Panc1 (cell line): ENCODE data around the gene AEBP1. TPM values are rescaled to one million over a fixed set of nuclear protein-coding genes. Genes with fewer than 3 reads are reported as not detected.

Source experiments
- ATAC-seq: fragments of 200-7000 bp; cut with Tn5 transposase; 2 replicates; pipeline ENCODE4 v1.9.1; 2020; ENCODE audit warnings: mild to moderate bottlenecking, moderate library complexity
- BruUV-seq: library from RNA; stranded (reverse); fragments of 400-500 nt; replicated peaks from 2 replicates; lab custom pipeline; 2021; lab: Mats Ljungman, UMichigan
- CTCF ChIA-PET: fragments of 300-600 bp; sonication (Branson Sonifier 250); formaldehyde crosslinking; loops from one replicate; lab custom pipeline; 2022; ENCODE audit warnings: antibody characterized with exemption; lab: Charles Lee
- POLR2A ChIA-PET: fragments of 300-600 bp; sonication (Branson Sonifier 250); formaldehyde crosslinking; loops from one replicate; lab custom pipeline; 2022; ENCODE audit warnings: antibody characterized with exemption; lab: Charles Lee
- DNase-seq: peaks from one replicate; pipeline ENCODE4 v3.0.0-alpha.2; 2010; ENCODE audit warnings: low read depth, low spot score
- H3K27ac ChIP-seq: 2 replicates; pipeline ENCODE4 v1.5.1; 2011; ENCODE audit warnings: mild to moderate bottlenecking, low read length, inconsistent platforms
- H3K27me3 ChIP-seq: fragments of 200-500 bp; sonication (Bioruptor generic); 2 replicates; pipeline ENCODE4 v1.6.0; 2014; ENCODE audit warnings: low read length, inconsistent platforms; ENCODE audit not compliant: control insufficient read depth, insufficient read depth
- H3K36me3 ChIP-seq: fragments of 200-500 bp; sonication (Bioruptor generic); 2 replicates; pipeline ENCODE4 v1.5.1; 2014; ENCODE audit warnings: inconsistent platforms, mild to moderate bottlenecking, low read length, moderate library complexity; ENCODE audit not compliant: control insufficient read depth, insufficient read depth
- H3K4me1 ChIP-seq: 2 replicates; pipeline ENCODE4 v1.5.1; 2011; ENCODE audit warnings: inconsistent platforms, mild to moderate bottlenecking, low read length, moderate library complexity; ENCODE audit not compliant: control insufficient read depth, insufficient read depth
- H3K4me3 ChIP-seq, 2 experiments: 2 replicates each; pipeline ENCODE4 v1.5.1; 2011 to 2012; ENCODE audit warnings: low read depth in 2 of 2, low read length in 2 of 2, mild to moderate bottlenecking in 2 of 2, inconsistent platforms in 1 of 2, moderate library complexity in 1 of 2
- H3K9me3 ChIP-seq: fragments of 200-500 bp; sonication (Bioruptor generic); 2 replicates; pipeline ENCODE4 v1.5.1; 2014; ENCODE audit warnings: low read depth, mild to moderate bottlenecking, inconsistent platforms, low read length, moderate library complexity; ENCODE audit not compliant: control insufficient read depth, insufficient read depth
- POLR2AphosphoS5 ChIP-seq: IDR thresholded peaks from 2 replicates; pipeline ENCODE4 v1.6.1; 2012; ENCODE audit warnings: mild to moderate bottlenecking, low read depth, low read length, moderate library complexity
- SIN3A ChIP-seq: IDR thresholded peaks from 2 replicates; pipeline ENCODE4 v1.6.1; 2012; ENCODE audit warnings: low read depth, mild to moderate bottlenecking, low read length, moderate library complexity, borderline replicate concordance; ENCODE audit not compliant: insufficient read depth
- TCF7L2 ChIP-seq: IDR thresholded peaks from 2 replicates; pipeline ENCODE4 v1.6.1; 2011; ENCODE audit warnings: mild to moderate bottlenecking, low read depth, low read length, inconsistent platforms
- in situ Hi-C: cut with HindIII; loops from 2 replicates; pipeline ENCODE4 v1.10.0; 2016; ENCODE audit warnings: low sequenced_read_pairs, low pct_unique_long_range_greater_than_20kb
- intact Hi-C: fragments of 100-400 bp; cut with micrococcal nuclease; formaldehyde crosslinking; loops from one replicate; pipeline ENCODE4 v1.10.0; 2022; ENCODE audit not compliant: unreplicated experiment
- total RNA-seq: library from RNA; stranded (reverse); gene quantifications from one replicate; pipeline ENCODE4 v1.2.1, GENCODE V29; 2021; ENCODE audit not compliant: unreplicated experiment
- TF ChIP-seq, protein P1 (sequence below): fragments of 450-650 bp; IDR thresholded peaks from 2 replicates; pipeline ENCODE4 v1.5.1; 2017; ENCODE audit warnings: mild to moderate bottlenecking
- TF ChIP-seq, protein P2 (sequence below), 2 experiments: IDR thresholded peaks; 2 replicates each; pipeline ENCODE4 v1.6.1; 2011 to 2012; ENCODE audit warnings: low read depth in 2 of 2, control low read depth in 1 of 2, low read length in 1 of 2, mild to moderate bottlenecking in 1 of 2, moderate library complexity in 1 of 2; ENCODE audit not compliant: insufficient read depth in 1 of 2

Gene AEBP1
- total RNA-seq, 1 experiment from 2014 or later = 0.62 TPM

DNA sequence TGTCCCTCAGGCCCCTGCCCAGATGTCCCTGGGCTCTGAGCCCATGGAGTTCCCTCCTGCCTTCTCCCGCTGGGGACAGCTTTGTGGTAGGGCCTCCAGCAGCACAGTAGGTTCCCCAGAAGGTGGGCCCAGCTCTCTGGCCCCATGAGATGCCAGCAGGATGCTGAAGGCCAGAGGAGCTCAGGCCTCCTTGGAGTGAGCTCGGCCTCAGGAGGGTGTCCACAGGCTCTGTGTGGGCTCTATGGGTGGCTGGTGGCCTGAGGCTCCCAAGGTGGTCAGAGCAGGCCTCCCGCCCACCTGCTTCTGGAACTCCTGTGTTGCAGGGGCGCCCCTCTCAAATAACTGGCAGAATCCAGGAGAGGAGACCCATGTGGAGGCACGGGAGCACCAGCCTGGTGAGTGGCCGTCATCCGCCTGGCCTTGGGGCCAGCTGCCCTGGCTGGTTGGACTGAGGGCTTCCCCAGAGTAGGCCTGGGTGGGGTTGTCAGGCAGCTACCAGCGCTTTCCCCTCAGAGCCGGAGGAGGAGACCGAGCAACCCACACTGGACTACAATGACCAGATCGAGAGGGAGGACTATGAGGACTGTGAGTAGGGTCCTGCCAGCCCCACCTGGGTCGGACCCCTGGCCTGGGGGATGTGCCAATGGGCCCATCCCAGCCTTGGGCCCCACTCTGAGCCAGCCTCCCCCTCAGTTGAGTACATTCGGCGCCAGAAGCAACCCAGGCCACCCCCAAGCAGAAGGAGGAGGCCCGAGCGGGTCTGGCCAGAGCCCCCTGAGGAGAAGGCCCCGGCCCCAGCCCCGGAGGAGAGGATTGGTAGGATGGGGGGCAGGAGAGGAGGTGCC lies 3.2 kb downstream of the AEBP1 start:
- Histone ChIP-seq H3K36me3 (no peaks in the 10 kb centered on the region), H3K4me1 (no peaks in the 10 kb centered on the region), H3K27me3 (no peaks in the 10 kb centered on the region), H3K4me3 (no peak overlapping the region), H3K9me3 (no peaks in the 10 kb centered on the region), H3K27ac (no peak overlapping the region)
- intact Hi-C loops (no loop called here), in situ Hi-C loops (no loop called here)
- TF ChIP-seq, protein P1, sequence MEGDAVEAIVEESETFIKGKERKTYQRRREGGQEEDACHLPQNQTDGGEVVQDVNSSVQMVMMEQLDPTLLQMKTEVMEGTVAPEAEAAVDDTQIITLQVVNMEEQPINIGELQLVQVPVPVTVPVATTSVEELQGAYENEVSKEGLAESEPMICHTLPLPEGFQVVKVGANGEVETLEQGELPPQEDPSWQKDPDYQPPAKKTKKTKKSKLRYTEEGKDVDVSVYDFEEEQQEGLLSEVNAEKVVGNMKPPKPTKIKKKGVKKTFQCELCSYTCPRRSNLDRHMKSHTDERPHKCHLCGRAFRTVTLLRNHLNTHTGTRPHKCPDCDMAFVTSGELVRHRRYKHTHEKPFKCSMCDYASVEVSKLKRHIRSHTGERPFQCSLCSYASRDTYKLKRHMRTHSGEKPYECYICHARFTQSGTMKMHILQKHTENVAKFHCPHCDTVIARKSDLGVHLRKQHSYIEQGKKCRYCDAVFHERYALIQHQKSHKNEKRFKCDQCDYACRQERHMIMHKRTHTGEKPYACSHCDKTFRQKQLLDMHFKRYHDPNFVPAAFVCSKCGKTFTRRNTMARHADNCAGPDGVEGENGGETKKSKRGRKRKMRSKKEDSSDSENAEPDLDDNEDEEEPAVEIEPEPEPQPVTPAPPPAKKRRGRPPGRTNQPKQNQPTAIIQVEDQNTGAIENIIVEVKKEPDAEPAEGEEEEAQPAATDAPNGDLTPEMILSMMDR = no peak
- TF ChIP-seq POLR2AphosphoS5 (no peak), SIN3A (no peak), TCF7L2 (no peak)
- TF ChIP-seq, protein P2, sequence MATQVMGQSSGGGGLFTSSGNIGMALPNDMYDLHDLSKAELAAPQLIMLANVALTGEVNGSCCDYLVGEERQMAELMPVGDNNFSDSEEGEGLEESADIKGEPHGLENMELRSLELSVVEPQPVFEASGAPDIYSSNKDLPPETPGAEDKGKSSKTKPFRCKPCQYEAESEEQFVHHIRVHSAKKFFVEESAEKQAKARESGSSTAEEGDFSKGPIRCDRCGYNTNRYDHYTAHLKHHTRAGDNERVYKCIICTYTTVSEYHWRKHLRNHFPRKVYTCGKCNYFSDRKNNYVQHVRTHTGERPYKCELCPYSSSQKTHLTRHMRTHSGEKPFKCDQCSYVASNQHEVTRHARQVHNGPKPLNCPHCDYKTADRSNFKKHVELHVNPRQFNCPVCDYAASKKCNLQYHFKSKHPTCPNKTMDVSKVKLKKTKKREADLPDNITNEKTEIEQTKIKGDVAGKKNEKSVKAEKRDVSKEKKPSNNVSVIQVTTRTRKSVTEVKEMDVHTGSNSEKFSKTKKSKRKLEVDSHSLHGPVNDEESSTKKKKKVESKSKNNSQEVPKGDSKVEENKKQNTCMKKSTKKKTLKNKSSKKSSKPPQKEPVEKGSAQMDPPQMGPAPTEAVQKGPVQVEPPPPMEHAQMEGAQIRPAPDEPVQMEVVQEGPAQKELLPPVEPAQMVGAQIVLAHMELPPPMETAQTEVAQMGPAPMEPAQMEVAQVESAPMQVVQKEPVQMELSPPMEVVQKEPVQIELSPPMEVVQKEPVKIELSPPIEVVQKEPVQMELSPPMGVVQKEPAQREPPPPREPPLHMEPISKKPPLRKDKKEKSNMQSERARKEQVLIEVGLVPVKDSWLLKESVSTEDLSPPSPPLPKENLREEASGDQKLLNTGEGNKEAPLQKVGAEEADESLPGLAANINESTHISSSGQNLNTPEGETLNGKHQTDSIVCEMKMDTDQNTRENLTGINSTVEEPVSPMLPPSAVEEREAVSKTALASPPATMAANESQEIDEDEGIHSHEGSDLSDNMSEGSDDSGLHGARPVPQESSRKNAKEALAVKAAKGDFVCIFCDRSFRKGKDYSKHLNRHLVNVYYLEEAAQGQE (IDR thresholded peaks at IDR 0.05; ENCODE audit: insufficient read depth in 1 of 2, low read depth in 2 of 2, low read length in 1 of 2) = no peak
- ChIA-PET POLR2A (no interaction called here), CTCF (no interaction called here)
- BruUV-seq = no TSS peak
- DNase-seq (no peak), ATAC-seq (no peak)

GRCh38 chr7:44107961-44108767 lies 4.0 kb downstream of the AEBP1 start:
- no TSS peak for BruUV-seq
- Histone ChIP-seq H3K4me1 (no peaks in the 10 kb centered on the region; the same call in 1 of the 2 replicates), H3K4me3 (no peak overlapping the region), H3K27ac (no peak overlapping the region), H3K36me3 (no peaks in the 10 kb centered on the region), H3K9me3 (no peaks in the 10 kb centered on the region), H3K27me3 (no peaks in the 10 kb centered on the region)
- intact Hi-C loops = no loop called here
- no peak for DNase-seq
- ChIA-PET CTCF (no interaction called here), POLR2A (no interaction called here)
- in situ Hi-C loops = no loop called here
- no peak for ATAC-seq
- no peak for TF ChIP-seq TCF7L2
- TF ChIP-seq, protein P1 = no peak
- TF ChIP-seq SIN3A = no peak
- TF ChIP-seq, protein P2 (IDR thresholded peaks at IDR 0.05; ENCODE audit: insufficient read depth in 1 of 2, low read depth in 2 of 2, low read length in 1 of 2) = no peak
- no peak for TF ChIP-seq POLR2AphosphoS5
